ENCODE results near the gene TMEM114. TPM values are rescaled to one million over a fixed set of nuclear protein-coding genes. Genes with fewer than 3 reads are reported as not detected.

The TMEM114 gene
- total RNA-seq = not detected in 2 replicates

DNA sequence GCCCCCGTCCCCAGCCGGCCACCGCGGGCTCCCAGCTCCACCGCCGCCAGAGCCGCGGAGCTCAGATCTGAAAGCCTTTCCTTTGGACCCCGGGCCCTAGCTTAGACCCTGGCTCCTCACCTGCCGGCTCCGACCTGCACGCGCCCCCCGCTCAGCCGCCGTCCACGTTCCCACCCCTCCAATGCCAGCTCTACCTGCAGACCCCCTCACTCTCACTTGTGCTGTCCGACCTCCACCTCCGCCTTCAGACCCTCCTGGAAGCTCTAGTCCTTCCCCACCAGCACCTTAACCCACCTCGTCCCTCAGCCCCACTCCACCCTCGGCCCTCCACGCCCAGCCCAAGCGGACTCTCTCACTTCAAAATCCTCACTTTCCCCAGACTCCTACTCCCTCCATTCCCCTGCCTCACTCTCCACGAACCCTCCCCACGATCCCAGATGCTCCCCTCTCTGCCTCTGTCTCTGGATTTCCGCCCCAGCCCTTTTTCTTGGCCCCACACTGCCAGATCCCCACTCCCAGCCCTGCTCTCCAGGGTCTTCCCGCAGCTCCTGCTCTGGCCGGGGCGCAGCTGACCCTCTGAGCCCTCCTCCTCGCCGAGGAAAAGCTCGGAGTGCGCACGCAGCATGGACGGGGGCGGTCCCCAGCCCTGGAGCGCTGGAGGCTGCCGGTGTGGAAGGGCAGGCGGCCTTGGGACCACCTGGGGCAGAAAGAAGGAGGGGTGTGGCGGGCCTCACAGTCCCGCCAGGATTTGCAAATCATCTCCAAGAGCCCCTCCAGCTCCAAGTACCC, at the start of gene TMEM114:
Gene TMEM114, minus strand, starts transcription at position 612 of the 789 bp plus-strand sequence. CDS start 673 bp downstream, outside the sequence.

GRCh38 chr16:8621572-8622314, 31.4 kb upstream of the TMEM114 start, which contains the start of gene METTL22:
METTL22 (plus strand) TSS chr16:8621698; CDS start chr16:8625666, 3,968 bp downstream.

Other genes with a start within 250 kb of the TMEM114 start
- gene METTL22, start 31.2 kb upstream of the TMEM114 start, total RNA-seq = 20.8 and 27.3 TPM in 2 replicates
- 0.91 and 1.3 TPM in 2 replicates for gene ABAT, start 84.1 kb upstream of the TMEM114 start, total RNA-seq
- 6.4 and 6.8 TPM in 2 replicates for gene TMEM186, start 207.1 kb upstream of the TMEM114 start, total RNA-seq
- 27.6 and 29.5 TPM in 2 replicates for gene PMM2, start 207.3 kb upstream of the TMEM114 start, total RNA-seq